ENCODE measurements around the gene ACSL3.

The ACSL3 gene

GRCh38 chr2:222950638-222951285 lies 89.9 kb downstream of the ACSL3 start:
- in situ Hi-C loops (cut with MboI; ENCODE audit: low sequenced_read_pairs), result no loop called here
- no peaks in the 10 kb centered on the region for H3K27me3 ChIP-seq (ENCODE audit: low read depth)
- H3K9me3 ChIP-seq, result no peaks in the 10 kb centered on the region
- H3K4me3 ChIP-seq, result no peak overlapping the region
- no peak for DNase-seq (ENCODE audit: low spot score in 2 of 2)
- no peaks in the 10 kb centered on the region for H3K4me1 ChIP-seq
- no peaks in the 10 kb centered on the region for H3K36me3 ChIP-seq (replicated peaks)

- no peak for DNase-seq (ENCODE audit: low spot score in 2 of 2)
- in situ Hi-C loops (cut with MboI; ENCODE audit: low sequenced_read_pairs), result no loop called here
Measured at GRCh38 chr2:222952204-222952603, 91.4 kb downstream of the ACSL3 start.

GRCh38 chr2:222955008-222955407 lies 94.2 kb downstream of the ACSL3 start:
- Histone ChIP-seq H3K4me1 (no peaks in the 10 kb centered on the region), H3K36me3 (replicated peaks) (no peaks in the 10 kb centered on the region), H3K27me3 (ENCODE audit: low read depth) (no peaks in the 10 kb centered on the region), H3K4me3 (no peak overlapping the region), H3K9me3 (no peaks in the 10 kb centered on the region)
- no peak for DNase-seq (ENCODE audit: low spot score in 2 of 2)
- in situ Hi-C loops (cut with MboI; ENCODE audit: low sequenced_read_pairs), result no loop called here

More at GRCh38 chr2:222952204-222952603, 91.4 kb downstream of the ACSL3 start:
- no peaks in the 10 kb centered on the region for H3K9me3 ChIP-seq
- no peaks in the 10 kb centered on the region for H3K36me3 ChIP-seq (replicated peaks)
- H3K4me1 ChIP-seq, result no peaks in the 10 kb centered on the region
- no peaks in the 10 kb centered on the region for H3K27me3 ChIP-seq (ENCODE audit: low read depth)
- H3K4me3 ChIP-seq, result no peak overlapping the region

GRCh38 chr2:222959358-222959757 lies 98.5 kb downstream of the ACSL3 start:
- no peak overlapping the region for H3K4me3 ChIP-seq
- no peaks in the 10 kb centered on the region for H3K4me1 ChIP-seq
- H3K36me3 ChIP-seq (replicated peaks), result no peaks in the 10 kb centered on the region
- peak in 1 of 2 experiments; percentile 41 for DNase-seq (ENCODE audit: low spot score in 2 of 2)
- H3K9me3 ChIP-seq, result no peaks in the 10 kb centered on the region
- no peaks in the 10 kb centered on the region for H3K27me3 ChIP-seq (ENCODE audit: low read depth)
- in situ Hi-C loops (cut with MboI; ENCODE audit: low sequenced_read_pairs), result no loop called here

GRCh38 chr2:222960126-222960525 lies 99.3 kb downstream of the ACSL3 start:
- no peaks in the 10 kb centered on the region for H3K9me3 ChIP-seq
- in situ Hi-C loops (cut with MboI; ENCODE audit: low sequenced_read_pairs), result no loop called here
- DNase-seq (ENCODE audit: low spot score in 2 of 2), result no peak
- H3K36me3 ChIP-seq (replicated peaks), result no peaks in the 10 kb centered on the region
- no peaks in the 10 kb centered on the region for H3K27me3 ChIP-seq (ENCODE audit: low read depth)
- H3K4me1 ChIP-seq, result no peaks in the 10 kb centered on the region
- no peak overlapping the region for H3K4me3 ChIP-seq

- Histone ChIP-seq H3K4me1 (no peaks in the 10 kb centered on the region), H3K27me3 (ENCODE audit: low read depth) (no peaks in the 10 kb centered on the region), H3K4me3 (no peak overlapping the region), H3K9me3 (no peaks in the 10 kb centered on the region), H3K36me3 (replicated peaks) (no peaks in the 10 kb centered on the region)
- in situ Hi-C loops (cut with MboI; ENCODE audit: low sequenced_read_pairs), result no loop called here
- no peak for DNase-seq (ENCODE audit: low spot score in 2 of 2)
Measured at GRCh38 chr2:222963641-222964040, 102.8 kb downstream of the ACSL3 start.

- no peak for DNase-seq (ENCODE audit: low spot score in 2 of 2)
- no peaks in the 10 kb centered on the region for H3K36me3 ChIP-seq (replicated peaks)
- no peaks in the 10 kb centered on the region for H3K27me3 ChIP-seq (ENCODE audit: low read depth)
- in situ Hi-C loops (cut with MboI; ENCODE audit: low sequenced_read_pairs), result no loop called here
- no peaks in the 10 kb centered on the region for H3K4me1 ChIP-seq
- H3K9me3 ChIP-seq, result no peaks in the 10 kb centered on the region
- no peak overlapping the region for H3K4me3 ChIP-seq
Measured at GRCh38 chr2:222964376-222965031, 103.7 kb downstream of the ACSL3 start.

GRCh38 chr2:222965555-222965954 lies 104.7 kb downstream of the ACSL3 start:
- no peaks in the 10 kb centered on the region for H3K27me3 ChIP-seq (ENCODE audit: low read depth)
- no peaks in the 10 kb centered on the region for H3K4me1 ChIP-seq
- no peak overlapping the region for H3K4me3 ChIP-seq
- H3K9me3 ChIP-seq, result no peaks in the 10 kb centered on the region
- in situ Hi-C loops (cut with MboI; ENCODE audit: low sequenced_read_pairs), result no loop called here
- H3K36me3 ChIP-seq (replicated peaks), result no peaks in the 10 kb centered on the region
- no peak for DNase-seq (ENCODE audit: low spot score in 2 of 2)

GRCh38 chr2:222968550-222969155 lies 107.8 kb downstream of the ACSL3 start:
- in situ Hi-C loops (cut with MboI; ENCODE audit: low sequenced_read_pairs), result no loop called here
- Histone ChIP-seq H3K4me1 (no peaks in the 10 kb centered on the region), H3K9me3 (no peaks in the 10 kb centered on the region), H3K4me3 (no peak overlapping the region), H3K36me3 (replicated peaks) (no peaks in the 10 kb centered on the region), H3K27me3 (ENCODE audit: low read depth) (peaks cover 13% of the 10 kb centered on the region; the same call in 1 of the 2 replicates)
- DNase-seq (ENCODE audit: low spot score in 2 of 2), result no peak

GRCh38 chr2:222969491-222969890 lies 108.7 kb downstream of the ACSL3 start:
- no peaks in the 10 kb centered on the region for H3K9me3 ChIP-seq
- no peak for DNase-seq (ENCODE audit: low spot score in 2 of 2)
- H3K4me1 ChIP-seq, result no peaks in the 10 kb centered on the region
- no peaks in the 10 kb centered on the region for H3K36me3 ChIP-seq (replicated peaks)
- H3K4me3 ChIP-seq, result no peak overlapping the region
- in situ Hi-C loops (cut with MboI; ENCODE audit: low sequenced_read_pairs), result no loop called here
- H3K27me3 ChIP-seq (ENCODE audit: low read depth), result peaks cover 18% of the 10 kb centered on the region; the same call in 1 of the 2 replicates

- H3K4me3 ChIP-seq, result no peak overlapping the region
- no peaks in the 10 kb centered on the region for H3K36me3 ChIP-seq (replicated peaks)
- H3K4me1 ChIP-seq, result no peaks in the 10 kb centered on the region
- in situ Hi-C loops (cut with MboI; ENCODE audit: low sequenced_read_pairs), result no loop called here
- H3K27me3 ChIP-seq (ENCODE audit: low read depth), result peaks cover 20% of the 10 kb centered on the region; the same call in 1 of the 2 replicates
- DNase-seq (ENCODE audit: low spot score in 2 of 2), result no peak
- no peaks in the 10 kb centered on the region for H3K9me3 ChIP-seq
Measured at GRCh38 chr2:222972420-222972819, 111.6 kb downstream of the ACSL3 start.

GRCh38 chr2:222973237-222973636 lies 112.4 kb downstream of the ACSL3 start:
- in situ Hi-C loops (cut with MboI; ENCODE audit: low sequenced_read_pairs), result no loop called here
- H3K27me3 ChIP-seq (ENCODE audit: low read depth), result peaks cover 20% of the 10 kb centered on the region; the same call in 1 of the 2 replicates
- H3K36me3 ChIP-seq (replicated peaks), result no peaks in the 10 kb centered on the region
- no peak overlapping the region for H3K4me3 ChIP-seq
- no peaks in the 10 kb centered on the region for H3K9me3 ChIP-seq
- DNase-seq (ENCODE audit: low spot score in 2 of 2), result no peak
- no peaks in the 10 kb centered on the region for H3K4me1 ChIP-seq

GRCh38 chr2:222973733-222974132 lies 112.9 kb downstream of the ACSL3 start:
- H3K4me3 ChIP-seq, result no peak overlapping the region
- H3K4me1 ChIP-seq, result no peaks in the 10 kb centered on the region
- peaks cover 20% of the 10 kb centered on the region; the same call in 1 of the 2 replicates for H3K27me3 ChIP-seq (ENCODE audit: low read depth)
- H3K9me3 ChIP-seq, result no peaks in the 10 kb centered on the region
- H3K36me3 ChIP-seq (replicated peaks), result no peaks in the 10 kb centered on the region
- in situ Hi-C loops (cut with MboI; ENCODE audit: low sequenced_read_pairs), result no loop called here
- DNase-seq (ENCODE audit: low spot score in 2 of 2), result no peak

GRCh38 chr2:222976521-222977061 lies 115.8 kb downstream of the ACSL3 start:
- Histone ChIP-seq H3K9me3 (no peaks in the 10 kb centered on the region), H3K4me3 (no peak overlapping the region), H3K27me3 (ENCODE audit: low read depth) (peaks cover 20% of the 10 kb centered on the region; the same call in 1 of the 2 replicates), H3K36me3 (replicated peaks) (no peaks in the 10 kb centered on the region), H3K4me1 (no peaks in the 10 kb centered on the region)
- in situ Hi-C loops (cut with MboI; ENCODE audit: low sequenced_read_pairs), result no loop called here
- DNase-seq (ENCODE audit: low spot score in 2 of 2), result no peak
